Gastroesophageal sphincter (tissue), 3 donors: ENCODE data around the gene JAKMIP2.

ENCODE experiments used
- CTCF ChIP-seq, 4 experiments: fragments of 200-600 bp in 2 of 4; fragments of 450-650 bp in 2 of 4; sonication (generic) in 1 of 4; IDR thresholded peaks; one replicate each; pipeline ENCODE4 v1.5.1; 2017 to 2019; ENCODE audit warnings: antibody characterized with exemption in 4 of 4, mild to moderate bottlenecking in 2 of 4, moderate library complexity in 2 of 4
- EP300 ChIP-seq: sonication (generic); formaldehyde crosslinking; IDR thresholded peaks from one replicate; pipeline ENCODE4 v1.6.1; 2017; ENCODE audit warnings: antibody characterized with exemption, mild to moderate bottlenecking
- POLR2A ChIP-seq, 2 donors: fragments of 450-650 bp; IDR thresholded peaks; one replicate each; pipeline ENCODE4 v1.6.1; 2017; ENCODE audit warnings: antibody characterized with exemption in 2 of 2, mild to moderate bottlenecking in 2 of 2, moderate library complexity in 1 of 2
- POLR2AphosphoS5 ChIP-seq: sonication (generic); formaldehyde crosslinking; IDR thresholded peaks from one replicate; pipeline ENCODE4 v1.6.1; 2017; ENCODE audit warnings: antibody characterized with exemption

GRCh38 chr5:147631428-147632003 lies 151.0 kb downstream of the JAKMIP2 start:
- TF ChIP-seq CTCF (IDR thresholded peaks at IDR 0.05) (no peak), POLR2A (IDR thresholded peaks at IDR 0.05) (no peak), EP300 (no peak), POLR2AphosphoS5 (no peak)
